ENCODE results near the gene FAM149A.

DNA sequence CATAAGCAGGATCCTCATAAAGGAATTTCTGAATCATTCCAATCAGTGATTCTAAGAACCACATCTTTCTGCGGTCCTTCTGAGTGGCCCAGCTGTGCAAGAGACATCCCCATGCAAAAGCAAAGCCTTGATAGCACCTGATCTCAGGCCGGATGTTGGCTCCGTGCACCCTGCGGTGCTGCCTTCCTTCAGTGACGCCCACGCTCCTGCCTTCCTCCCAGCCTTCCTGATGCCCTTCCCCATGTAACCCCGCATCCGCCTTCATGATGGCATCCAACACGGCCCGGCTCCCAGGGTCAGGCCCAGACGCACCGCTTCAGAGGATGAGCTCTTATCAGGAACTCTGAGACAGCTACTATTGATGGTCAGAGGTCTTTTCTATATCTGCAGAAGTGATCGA is 66.5 kb downstream of the FAM149A start:
- TF ChIP-seq ZNF211 (tag by site-specific recombination; IDR thresholded peaks at IDR 0.05; ENCODE audit: low read depth) (no peak), TCF7L2 (IDR thresholded peaks at IDR 0.05; ENCODE audit: borderline replicate concordance, low read depth, low read length) (no peak), ZNF274 (IDR thresholded peaks at IDR 0.05; ENCODE audit: low read length) (no peak), ZNF274 (tag by site-specific recombination; IDR thresholded peaks at IDR 0.05; ENCODE audit: borderline replicate concordance) (no peak), ZBTB48 (tag by site-specific recombination; IDR thresholded peaks at IDR 0.05) (no peak), ZNF785 (tag by site-specific recombination; IDR thresholded peaks at IDR 0.05) (no peak), ZNF658 (tag by site-specific recombination; IDR thresholded peaks at IDR 0.05) (no peak)
- TF ChIP-seq, protein P1, sequence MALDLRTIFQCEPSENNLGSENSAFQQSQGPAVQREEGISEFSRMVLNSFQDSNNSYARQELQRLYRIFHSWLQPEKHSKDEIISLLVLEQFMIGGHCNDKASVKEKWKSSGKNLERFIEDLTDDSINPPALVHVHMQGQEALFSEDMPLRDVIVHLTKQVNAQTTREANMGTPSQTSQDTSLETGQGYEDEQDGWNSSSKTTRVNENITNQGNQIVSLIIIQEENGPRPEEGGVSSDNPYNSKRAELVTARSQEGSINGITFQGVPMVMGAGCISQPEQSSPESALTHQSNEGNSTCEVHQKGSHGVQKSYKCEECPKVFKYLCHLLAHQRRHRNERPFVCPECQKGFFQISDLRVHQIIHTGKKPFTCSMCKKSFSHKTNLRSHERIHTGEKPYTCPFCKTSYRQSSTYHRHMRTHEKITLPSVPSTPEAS (tag by site-specific recombination; IDR thresholded peaks at IDR 0.05) = no peak
- TF ChIP-seq, protein P2, sequence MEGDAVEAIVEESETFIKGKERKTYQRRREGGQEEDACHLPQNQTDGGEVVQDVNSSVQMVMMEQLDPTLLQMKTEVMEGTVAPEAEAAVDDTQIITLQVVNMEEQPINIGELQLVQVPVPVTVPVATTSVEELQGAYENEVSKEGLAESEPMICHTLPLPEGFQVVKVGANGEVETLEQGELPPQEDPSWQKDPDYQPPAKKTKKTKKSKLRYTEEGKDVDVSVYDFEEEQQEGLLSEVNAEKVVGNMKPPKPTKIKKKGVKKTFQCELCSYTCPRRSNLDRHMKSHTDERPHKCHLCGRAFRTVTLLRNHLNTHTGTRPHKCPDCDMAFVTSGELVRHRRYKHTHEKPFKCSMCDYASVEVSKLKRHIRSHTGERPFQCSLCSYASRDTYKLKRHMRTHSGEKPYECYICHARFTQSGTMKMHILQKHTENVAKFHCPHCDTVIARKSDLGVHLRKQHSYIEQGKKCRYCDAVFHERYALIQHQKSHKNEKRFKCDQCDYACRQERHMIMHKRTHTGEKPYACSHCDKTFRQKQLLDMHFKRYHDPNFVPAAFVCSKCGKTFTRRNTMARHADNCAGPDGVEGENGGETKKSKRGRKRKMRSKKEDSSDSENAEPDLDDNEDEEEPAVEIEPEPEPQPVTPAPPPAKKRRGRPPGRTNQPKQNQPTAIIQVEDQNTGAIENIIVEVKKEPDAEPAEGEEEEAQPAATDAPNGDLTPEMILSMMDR (tag by site-specific recombination; IDR thresholded peaks at IDR 0.05) = no peak

All from HEK293 (cell line).